Fibroblast of lung (primary cell): ENCODE results near the gene APOL3.

Experiments used
- EZH2 ChIP-seq: IDR thresholded peaks from 2 replicates; pipeline ENCODE4 v1.5.1; 2012; ENCODE audit warnings: low read length, control low read depth, mild to moderate bottlenecking; ENCODE audit errors: missing control alignments
- TF ChIP-seq, protein P1 (sequence below), 2 donors: IDR thresholded peaks in 1 of 2; conservative IDR thresholded peaks in 1 of 2; 1 replicate in 1 of 2; 2 replicates in 1 of 2; pipeline ENCODE4 v1.5.1; 2011 to 2012; ENCODE audit warnings: low read length in 2 of 2, control low read depth in 1 of 2, inconsistent platforms in 1 of 2, low read depth in 1 of 2, mild to moderate bottlenecking in 1 of 2

DNA sequence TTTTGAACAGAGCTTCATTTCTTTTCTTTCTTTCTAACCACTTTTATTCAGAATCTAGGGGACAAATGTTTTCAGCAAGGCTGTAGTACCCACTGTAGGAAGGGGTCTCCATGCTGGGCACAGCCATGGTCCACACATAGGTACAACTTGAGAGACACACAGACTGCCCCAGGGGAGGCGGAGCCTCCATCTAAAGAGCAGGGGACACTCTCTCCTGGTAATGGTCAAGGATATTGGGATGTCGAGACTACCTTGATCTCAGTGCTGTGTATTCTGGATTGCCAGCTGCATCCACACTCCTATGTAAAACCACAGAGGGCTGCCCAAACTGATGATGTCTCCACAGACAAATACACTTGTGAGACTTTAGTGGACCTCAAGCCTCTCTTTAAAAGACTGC, 2.9 kb upstream of the APOL3 start:
- TF ChIP-seq, protein P1, sequence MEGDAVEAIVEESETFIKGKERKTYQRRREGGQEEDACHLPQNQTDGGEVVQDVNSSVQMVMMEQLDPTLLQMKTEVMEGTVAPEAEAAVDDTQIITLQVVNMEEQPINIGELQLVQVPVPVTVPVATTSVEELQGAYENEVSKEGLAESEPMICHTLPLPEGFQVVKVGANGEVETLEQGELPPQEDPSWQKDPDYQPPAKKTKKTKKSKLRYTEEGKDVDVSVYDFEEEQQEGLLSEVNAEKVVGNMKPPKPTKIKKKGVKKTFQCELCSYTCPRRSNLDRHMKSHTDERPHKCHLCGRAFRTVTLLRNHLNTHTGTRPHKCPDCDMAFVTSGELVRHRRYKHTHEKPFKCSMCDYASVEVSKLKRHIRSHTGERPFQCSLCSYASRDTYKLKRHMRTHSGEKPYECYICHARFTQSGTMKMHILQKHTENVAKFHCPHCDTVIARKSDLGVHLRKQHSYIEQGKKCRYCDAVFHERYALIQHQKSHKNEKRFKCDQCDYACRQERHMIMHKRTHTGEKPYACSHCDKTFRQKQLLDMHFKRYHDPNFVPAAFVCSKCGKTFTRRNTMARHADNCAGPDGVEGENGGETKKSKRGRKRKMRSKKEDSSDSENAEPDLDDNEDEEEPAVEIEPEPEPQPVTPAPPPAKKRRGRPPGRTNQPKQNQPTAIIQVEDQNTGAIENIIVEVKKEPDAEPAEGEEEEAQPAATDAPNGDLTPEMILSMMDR (conservative IDR thresholded peaks at IDR 0.05 in 1 of 2, IDR thresholded peaks at IDR 0.05 in 1 of 2; ENCODE audit: low read depth in 1 of 2, low read length in 2 of 2): no peak
- no peak for TF ChIP-seq EZH2
